8988T (cell line): Measurements from ENCODE around the gene FKBP14.
A peak's percentile ranks its signal among the peaks of the same experiment; 100 is the strongest.
"Not testable (repeated sequence)": the region's sequence is repeated elsewhere in the genome, so short reads cannot be mapped to it uniquely, and the experiment has no call there.

Experiments used
- DNase-seq: peaks from one replicate; pipeline ENCODE4 v3.0.0; 2011

FKBP14 gene

GRCh38 chr7:29989257-29989995 lies 37.1 kb downstream of the FKBP14 start, which contains the start of gene SCRN1:
Gene SCRN1, minus strand, starts transcription at chr7:29989801. Its CDS starts 20,734 bp downstream, at chr7:29969067.
- peak; percentile 45 for DNase-seq

- DNase-seq = peak; percentile 20
Measured at GRCh38 chr7:29988424-29989256, 37.9 kb downstream of the FKBP14 start.

- DNase-seq = peak; percentile 22
Measured at GRCh38 chr7:29987811-29988317, 38.6 kb downstream of the FKBP14 start.

GRCh38 chr7:29987083-29987482 lies 39.4 kb downstream of the FKBP14 start:
- no peak for DNase-seq

GRCh38 chr7:29980151-29980550 lies 46.4 kb downstream of the FKBP14 start:
- DNase-seq = no peak

- DNase-seq = no peak
Measured at GRCh38 chr7:29977886-29978651, 48.4 kb downstream of the FKBP14 start.

- DNase-seq = no peak
Measured at GRCh38 chr7:29976673-29977415, 49.7 kb downstream of the FKBP14 start.

- no peak for DNase-seq
Measured at GRCh38 chr7:29976266-29976665, 50.2 kb downstream of the FKBP14 start.

GRCh38 chr7:29975561-29975960 lies 50.9 kb downstream of the FKBP14 start:
- DNase-seq = no peak

GRCh38 chr7:29974286-29974685 lies 52.2 kb downstream of the FKBP14 start:
- no peak for DNase-seq

GRCh38 chr7:29972315-29972669 lies 54.2 kb downstream of the FKBP14 start:
- DNase-seq = no peak

- DNase-seq = no peak
Measured at GRCh38 chr7:29971566-29972314, 54.8 kb downstream of the FKBP14 start.

- DNase-seq = no peak
Measured at GRCh38 chr7:29970158-29970557, 56.3 kb downstream of the FKBP14 start.

GRCh38 chr7:29969738-29970137 lies 56.8 kb downstream of the FKBP14 start:
- no peak for DNase-seq

- DNase-seq = no peak
Measured at GRCh38 chr7:29968683-29969395, 57.7 kb downstream of the FKBP14 start.

GRCh38 chr7:29965030-29965429 lies 61.5 kb downstream of the FKBP14 start:
- DNase-seq = no peak

GRCh38 chr7:29962035-29962434 lies 64.5 kb downstream of the FKBP14 start:
- DNase-seq = no peak

GRCh38 chr7:29961611-29962010 lies 64.9 kb downstream of the FKBP14 start:
- DNase-seq = not testable (repeated sequence)
